K562 (cell line): ENCODE data around the gene SHMT1. TPM values are rescaled to one million over a fixed set of nuclear protein-coding genes. Genes with fewer than 3 reads are reported as not detected.

Source experiments
- ATF2 ChIP-seq: sonication (generic); formaldehyde crosslinking; IDR thresholded peaks from 2 replicates; pipeline ENCODE4 v1.8.1; 2022; ENCODE audit warnings: missing genetic modification reagents
- CREM ChIP-seq: IDR thresholded peaks from 2 replicates; pipeline ENCODE4 v1.6.1; 2014; ENCODE audit warnings: antibody characterized with exemption, low read depth
- E2F8 ChIP-seq: fragments of 450-650 bp; IDR thresholded peaks from 2 replicates; pipeline ENCODE4 v1.7.1; 2018; ENCODE audit warnings: mild to moderate bottlenecking, low read depth; ENCODE audit not compliant: partially characterized antibody
- ESRRA ChIP-seq: fragments of 450-650 bp; IDR thresholded peaks from 2 replicates; pipeline ENCODE4 v1.6.1; 2014; ENCODE audit warnings: low read depth, mild to moderate bottlenecking, moderate library complexity, borderline replicate concordance
- L3MBTL2 ChIP-seq: fragments of 450-650 bp; IDR thresholded peaks from 2 replicates; pipeline ENCODE4 v1.6.1; 2016; ENCODE audit warnings: mild to moderate bottlenecking, moderate library complexity
- PCBP1 ChIP-seq: fragments of 200-400 bp; formaldehyde crosslinking; IDR thresholded peaks from 2 replicates; pipeline ENCODE4 v1.6.1; 2018; ENCODE audit warnings: mild to moderate bottlenecking, low read depth, low read length; ENCODE audit not compliant: poor library complexity, severe bottlenecking
- RB1 ChIP-seq: fragments of 450-650 bp; IDR thresholded peaks from 2 replicates; pipeline ENCODE4 v1.6.1; 2017; ENCODE audit warnings: low read depth, mild to moderate bottlenecking
- TAF1 ChIP-seq: IDR thresholded peaks from 2 replicates; pipeline ENCODE4 v1.6.1; 2011; ENCODE audit warnings: mild to moderate bottlenecking, low read length, moderate library complexity; ENCODE audit not compliant: insufficient read depth, control insufficient read depth, severe bottlenecking; ENCODE audit errors: extremely low read depth
- TAF9B ChIP-seq: fragments of 450-650 bp; IDR thresholded peaks from 2 replicates; pipeline ENCODE4 v1.6.1; 2018; ENCODE audit warnings: mild to moderate bottlenecking; ENCODE audit not compliant: partially characterized antibody
- TARDBP ChIP-seq: fragments of 450-650 bp; IDR thresholded peaks from 2 replicates; pipeline ENCODE4 v1.6.1; 2016
- TCF15 ChIP-seq: fragments of 250-450 bp; sonication (Bioruptor Pico); IDR thresholded peaks from 2 replicates; pipeline ENCODE4 v1.8.0; 2022; ENCODE audit warnings: moderate library complexity, mild to moderate bottlenecking, inconsistent platforms
- ZNF232 ChIP-seq: sonication (generic); formaldehyde crosslinking; IDR thresholded peaks from 2 replicates; pipeline ENCODE4 v1.8.0; 2022; ENCODE audit warnings: mild to moderate bottlenecking, missing genetic modification reagents
- ZNF395 ChIP-seq: fragments of 200-800 bp; sonication (Bioruptor generic); IDR thresholded peaks from 2 replicates; pipeline ENCODE4 v1.6.1; 2017; ENCODE audit warnings: missing genetic modification characterization, missing compliant biosample characterization
- ZNF584 ChIP-seq: fragments of 200-800 bp; sonication (Bioruptor generic); IDR thresholded peaks from 2 replicates; pipeline ENCODE4 v1.6.1; 2016; ENCODE audit warnings: low read depth, mild to moderate bottlenecking, missing genetic modification characterization, missing compliant biosample characterization
- ZNF699 ChIP-seq: fragments of 250-450 bp; sonication (Bioruptor Pico); IDR thresholded peaks from 2 replicates; pipeline ENCODE4 v1.8.0; 2021; ENCODE audit warnings: mild to moderate bottlenecking, moderate library complexity; ENCODE audit not compliant: insufficient replicate concordance
- polyA plus RNA-seq, 8 experiments: library from polyadenylated mRNA; depleted of rRNA in 4 of 8; stranded (reverse) in 5 of 8; unstranded in 3 of 8; fragments of >200 nt; fragmentation: Nextera tagmentation in 2 of 8; fragmentation: Illumina TruSeq in 1 of 8; extraction: Ambion mirVana in 2 of 8; extraction: Trizol in 1 of 8; gene quantifications; 2 replicates each; pipeline versions ENCODE4 v1.2.1 to v1.2.3, GENCODE V29; 2011 to 2014; ENCODE audit warnings: inconsistent platforms in 1 of 8, missing spikeins in 1 of 8
- total RNA-seq, 7 experiments: library from RNA; depleted of rRNA in 6 of 7; stranded (reverse); fragments of >200 nt in 6 of 7; fragmentation: Illumina TruSeq in 2 of 7; extraction: Trizol in 2 of 7; gene quantifications; 2 replicates each; pipeline versions ENCODE4 v1.2.1 to v1.2.3, GENCODE V29; 2011 to 2021; ENCODE audit warnings: low replicate concordance in 1 of 7
- TF ChIP-seq, protein P1 (sequence below): sonication (generic); formaldehyde crosslinking; IDR thresholded peaks from 2 replicates; pipeline ENCODE4 v1.8.0; 2022; ENCODE audit warnings: mild to moderate bottlenecking, missing genetic modification reagents, borderline replicate concordance
- TF ChIP-seq, protein P2 (sequence below): sonication (generic); formaldehyde crosslinking; IDR thresholded peaks from 2 replicates; pipeline ENCODE4 v1.8.0; 2022; ENCODE audit warnings: mild to moderate bottlenecking, missing genetic modification reagents

SHMT1 gene
- total and polyA plus RNA-seq, 9 of the 15 experiments (the other 6 are each of a cell fraction or from before 2014, with no cell fraction given): 3.3 to 31.2 (median 23.3) TPM

DNA sequence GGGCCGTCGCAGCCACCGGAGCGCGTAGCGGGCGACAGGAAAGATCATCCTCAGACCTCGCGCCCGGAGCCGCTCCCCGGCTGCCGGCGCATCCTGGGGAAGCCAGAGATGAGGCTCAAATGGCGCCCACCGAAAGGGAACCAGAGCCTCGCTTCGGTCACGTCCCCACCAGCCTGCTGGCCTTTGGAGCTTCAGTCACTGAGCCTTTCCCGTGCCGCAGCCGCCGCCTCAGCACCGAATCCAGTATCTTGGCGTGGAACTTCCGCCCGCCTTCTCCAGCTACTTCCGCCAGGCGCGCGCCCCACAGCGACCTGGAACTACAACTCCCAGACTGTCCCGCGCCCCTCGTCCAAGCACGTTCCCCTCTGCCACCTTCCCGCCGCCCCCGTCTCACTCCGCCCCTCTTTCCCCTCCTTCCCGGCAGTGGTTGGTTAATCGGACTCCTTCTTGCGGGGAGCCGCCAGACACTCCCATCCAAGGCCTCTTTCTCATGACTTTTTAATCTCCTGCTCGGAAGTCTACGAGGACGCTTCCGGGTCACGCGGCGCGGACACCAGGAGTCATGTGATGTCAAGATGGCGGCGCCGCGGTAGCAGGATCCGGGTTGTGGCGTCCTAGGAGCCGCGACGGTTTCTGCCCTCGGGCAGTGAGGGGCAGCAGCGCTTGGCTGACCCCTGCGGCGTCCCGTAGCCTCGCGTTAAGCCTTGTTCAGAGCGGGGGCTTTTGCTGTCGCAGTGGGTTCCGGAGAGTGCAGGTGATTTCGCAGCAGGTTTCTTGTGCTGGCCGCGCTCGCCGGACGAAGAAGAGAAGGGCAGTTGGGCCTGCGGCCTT lies 48.4 kb downstream of the SHMT1 start, which contains the start of the genes SMCR8 and TOP3A (continued):
- TF ChIP-seq ZNF584 (no peak), TARDBP (no peak), PCBP1 (peak; percentile 17), ZNF699 (CRISPR knock-in tag) (no peak), RB1 (peak; percentile 23; the same call in 1 of the 2 replicates), E2F8 (peak; percentile 96), TAF1 (peak; percentile 74), TCF15 (CRISPR knock-in tag) (no peak), L3MBTL2 (peak; percentile 75), ZNF232 (no peak), CREM (peak; percentile 82), ZNF395 (CRISPR knock-in tag) (peak; percentile 56; the same call in 1 of the 2 replicates), TAF9B (peak; percentile 10), ESRRA (no peak), ATF2 (CRISPR knock-in tag) (no peak)
- TF ChIP-seq, protein P1, sequence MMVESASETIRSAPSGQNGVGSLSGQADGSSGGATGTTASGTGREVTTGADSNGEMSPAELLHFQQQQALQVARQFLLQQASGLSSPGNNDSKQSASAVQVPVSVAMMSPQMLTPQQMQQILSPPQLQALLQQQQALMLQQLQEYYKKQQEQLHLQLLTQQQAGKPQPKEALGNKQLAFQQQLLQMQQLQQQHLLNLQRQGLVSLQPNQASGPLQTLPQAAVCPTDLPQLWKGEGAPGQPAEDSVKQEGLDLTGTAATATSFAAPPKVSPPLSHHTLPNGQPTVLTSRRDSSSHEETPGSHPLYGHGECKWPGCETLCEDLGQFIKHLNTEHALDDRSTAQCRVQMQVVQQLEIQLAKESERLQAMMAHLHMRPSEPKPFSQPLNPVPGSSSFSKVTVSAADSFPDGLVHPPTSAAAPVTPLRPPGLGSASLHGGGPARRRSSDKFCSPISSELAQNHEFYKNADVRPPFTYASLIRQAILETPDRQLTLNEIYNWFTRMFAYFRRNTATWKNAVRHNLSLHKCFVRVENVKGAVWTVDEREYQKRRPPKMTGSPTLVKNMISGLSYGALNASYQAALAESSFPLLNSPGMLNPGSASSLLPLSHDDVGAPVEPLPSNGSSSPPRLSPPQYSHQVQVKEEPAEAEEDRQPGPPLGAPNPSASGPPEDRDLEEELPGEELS (CRISPR knock-in tag): no peak
- TF ChIP-seq, protein P2, sequence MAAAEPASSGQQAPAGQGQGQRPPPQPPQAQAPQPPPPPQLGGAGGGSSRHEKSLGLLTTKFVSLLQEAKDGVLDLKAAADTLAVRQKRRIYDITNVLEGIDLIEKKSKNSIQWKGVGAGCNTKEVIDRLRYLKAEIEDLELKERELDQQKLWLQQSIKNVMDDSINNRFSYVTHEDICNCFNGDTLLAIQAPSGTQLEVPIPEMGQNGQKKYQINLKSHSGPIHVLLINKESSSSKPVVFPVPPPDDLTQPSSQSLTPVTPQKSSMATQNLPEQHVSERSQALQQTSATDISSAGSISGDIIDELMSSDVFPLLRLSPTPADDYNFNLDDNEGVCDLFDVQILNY: peak; percentile 37; the same call in 1 of the 2 replicates
